ENCODE measurements around the gene AUTS2. TPM values are rescaled to one million over a fixed set of nuclear protein-coding genes. Genes with fewer than 3 reads are reported as not detected.
A peak's percentile ranks its signal among the peaks of the same experiment; 100 is the strongest.

Gene AUTS2
- total and polyA plus RNA-seq, 2 of the 8 experiments (the other 6 are each of a cell fraction or from before 2014, with no cell fraction given) = 25.9 to 101 TPM

GRCh38 chr7:70695795-70696083 is 1097.5 kb downstream of the AUTS2 start:
- Histone ChIP-seq H2BK20ac (ENCODE audit: low read length) (no peak overlapping the region), H3K23ac (ENCODE audit: insufficient read length) (no peak overlapping the region), H3K79me1 (ENCODE audit: low read depth, low read length) (no peaks in the 10 kb centered on the region), H3K4me1 (replicated peaks in 1 of 4; ENCODE audit: control insufficient read depth in 3 of 4, insufficient read depth in 4 of 4, low read length in 3 of 4) (peaks cover 7 to 28% (median 16%) of the 10 kb centered on the region in 4 experiments; a peak in 6 of 7 replicates), H4K91ac (replicated peaks; ENCODE audit: insufficient read length, low read length) (no peak overlapping the region), H3K27me3 (replicated peaks in 1 of 4; ENCODE audit: control insufficient read depth in 3 of 4, extremely low read depth in 1 of 4, insufficient read depth in 3 of 4, low read length in 3 of 4) (peaks cover 2 to 14% (median 13%) of the 10 kb centered on the region in 4 experiments; a peak in 6 of 7 replicates), H3K79me2 (ENCODE audit: control insufficient read depth in 1 of 2, insufficient read depth in 2 of 2, low read length in 2 of 2) (peaks cover 21 to 55% of the 10 kb centered on the region in 2 experiments), H2AK5ac (ENCODE audit: low read depth, low read length) (no peak overlapping the region), H2BK5ac (ENCODE audit: low read depth, low read length) (no peak overlapping the region), H2AFZ (ENCODE audit: low read length) (no peak overlapping the region), H2BK120ac (replicated peaks; ENCODE audit: low read depth, low read length) (no peak overlapping the region), H4K8ac (ENCODE audit: extremely low read depth, insufficient read depth, low read length) (no peak overlapping the region), H4K5ac (ENCODE audit: insufficient read length, low read depth, low read length) (no peak overlapping the region), H3K23me2 (ENCODE audit: low read depth, low read length) (peaks cover 4% of the 10 kb centered on the region), H3K56ac (replicated peaks; ENCODE audit: insufficient read length, low read depth, low read length) (no peak overlapping the region), H3K27ac (ENCODE audit: low read depth, low read length) (no peak overlapping the region; the same call in 1 of the 2 replicates), H3K4me3 (ENCODE audit: extremely low read depth in 1 of 4, insufficient read depth in 2 of 4, low read depth in 3 of 4, low read length in 4 of 4) (peak overlapping the region; percentile 90 to 98 (median 92)), H3K14ac (ENCODE audit: insufficient read length) (no peak overlapping the region), H3K4ac (replicated peaks; ENCODE audit: insufficient read length, low read depth, low read length) (no peak overlapping the region), H3K36me3 (ENCODE audit: control insufficient read depth in 2 of 4, insufficient read depth in 4 of 4, low read length in 3 of 4) (peaks cover 0 to 22% (median 2%) of the 10 kb centered on the region in 4 experiments; a peak in 1 of 8 replicates), H3K4me2 (ENCODE audit: insufficient read depth in 1 of 2, low read depth in 2 of 2, low read length in 2 of 2) (peak overlapping the region; percentile 76 to 81), H3K9ac (replicated peaks in 1 of 4; ENCODE audit: extremely low read depth in 1 of 4, low read depth in 3 of 4, low read length in 3 of 4) (peak overlapping the region; percentile 81 to 93 (median 88); a peak in 6 of 7 replicates), H2BK15ac (ENCODE audit: low read length) (no peak overlapping the region), H4K20me1 (replicated peaks in 1 of 2; ENCODE audit: control insufficient read depth in 1 of 2, insufficient read depth in 2 of 2, low read length in 2 of 2) (peaks cover 2 to 4% of the 10 kb centered on the region in 2 experiments), H2BK12ac (ENCODE audit: low read depth, low read length) (no peak overlapping the region), H3K9me3 (ENCODE audit: insufficient read depth in 2 of 2, low read depth in 1 of 2, low read length in 1 of 2) (no peaks in the 10 kb centered on the region), H3K18ac (ENCODE audit: extremely low read depth, low read length) (no peak overlapping the region)
- ChIA-PET POLR2A (ENCODE audit: partially characterized antibody) (interaction anchor here (0.8 to 4.0 kb wide), 13 partner anchors 9 to 329 kb away, joined by 3 to 21 read pairs (median 3); no protein-coding TSS in a partner anchor), CTCF (ENCODE audit: partially characterized antibody) (interaction anchor here (0.6 to 1.8 kb wide), 3 partner anchors 101 to 977 kb away, joined by 4 to 6 read pairs (median 6); no protein-coding TSS in a partner anchor)
- WGBS, 2 experiments (ENCODE audit: extremely low coverage in 1 of 2, insufficient coverage in 1 of 2, insufficient read length in 1 of 2, insufficient replicate concordance in 2 of 2, low coverage in 1 of 2, low lambda C conversion rate in 2 of 2, missing lambda C conversion rate in 1 of 2) = 4% methylated on average over 9 of the region's 9 CpGs; no CpG with 5 or more reads in 1 of the 2 experiments
- DNase-seq (ENCODE audit: low read depth in 1 of 2, low spot score in 2 of 2) (no peak), FAIRE-seq (no peak)
